K562 (cell line): Measurements from ENCODE around the gene GALM. TPM values are rescaled to one million over a fixed set of nuclear protein-coding genes. Genes with fewer than 3 reads are reported as not detected.

Source experiments
- CBX5 ChIP-seq: IDR thresholded peaks from 2 replicates; pipeline ENCODE4 v1.6.1; 2014; ENCODE audit warnings: low read depth, borderline replicate concordance
- CHD2 ChIP-seq: IDR thresholded peaks from 2 replicates; pipeline ENCODE4 v1.6.1; 2011; ENCODE audit warnings: low read depth, low read length
- ETV1 ChIP-seq: fragments of 450-650 bp; conservative IDR thresholded peaks from 2 replicates; pipeline ENCODE4 v1.6.1; 2016; ENCODE audit warnings: missing genetic modification characterization, control low read depth, low read depth, missing compliant biosample characterization
- FIP1L1 ChIP-seq: fragments of 200-400 bp; formaldehyde crosslinking; IDR thresholded peaks from 2 replicates; pipeline ENCODE4 v1.6.1; 2018; ENCODE audit warnings: mild to moderate bottlenecking, low read depth, low read length; ENCODE audit not compliant: poor library complexity, severe bottlenecking
- PHF21A ChIP-seq: fragments of 450-650 bp; IDR thresholded peaks from 2 replicates; pipeline ENCODE4 v1.6.1; 2017; ENCODE audit warnings: low read depth, borderline replicate concordance
- TEAD1 ChIP-seq, 2 experiments: fragments of 450-650 bp in 1 of 2; sonication (generic) in 1 of 2; formaldehyde crosslinking; IDR thresholded peaks; 2 replicates each; pipeline versions ENCODE4 v1.4.0 to v1.8.0; 2020 to 2022; ENCODE audit warnings: mild to moderate bottlenecking in 2 of 2, missing genetic modification reagents in 1 of 2
- ZBTB7A ChIP-seq: IDR thresholded peaks from 2 replicates; pipeline ENCODE4 v1.6.1; 2011; ENCODE audit warnings: low read depth, mild to moderate bottlenecking, low read length, moderate library complexity, borderline replicate concordance; ENCODE audit not compliant: control insufficient read depth
- ZC3H8 ChIP-seq: fragments of 450-650 bp; IDR thresholded peaks from 2 replicates; pipeline ENCODE4 v1.6.1; 2017
- polyA plus RNA-seq, 8 experiments: library from polyadenylated mRNA; depleted of rRNA in 4 of 8; stranded (reverse) in 5 of 8; unstranded in 3 of 8; fragments of >200 nt; fragmentation: Nextera tagmentation in 2 of 8; fragmentation: Illumina TruSeq in 1 of 8; extraction: Ambion mirVana in 2 of 8; extraction: Trizol in 1 of 8; gene quantifications; 2 replicates each; pipeline versions ENCODE4 v1.2.1 to v1.2.3, GENCODE V29; 2011 to 2014; ENCODE audit warnings: inconsistent platforms in 1 of 8, missing spikeins in 1 of 8
- total RNA-seq, 7 experiments: library from RNA; depleted of rRNA in 6 of 7; stranded (reverse); fragments of >200 nt in 6 of 7; fragmentation: Illumina TruSeq in 2 of 7; extraction: Trizol in 2 of 7; gene quantifications; 2 replicates each; pipeline versions ENCODE4 v1.2.1 to v1.2.3, GENCODE V29; 2011 to 2021; ENCODE audit warnings: low replicate concordance in 1 of 7
- TF ChIP-seq, protein P1 (sequence below): sonication (generic); formaldehyde crosslinking; IDR thresholded peaks from 2 replicates; pipeline ENCODE4 v1.8.0; 2023; ENCODE audit warnings: mild to moderate bottlenecking, missing genetic modification reagents
- TF ChIP-seq, protein P2 (sequence below): sonication (generic); formaldehyde crosslinking; IDR thresholded peaks from 2 replicates; pipeline ENCODE4 v1.8.0; 2022; ENCODE audit warnings: mild to moderate bottlenecking, missing genetic modification reagents
- TF ChIP-seq, protein P3 (sequence below): IDR thresholded peaks from 2 replicates; pipeline ENCODE4 v1.6.1; 2011; ENCODE audit not compliant: insufficient read length; ENCODE audit errors: extremely low read depth

GALM gene
- total and polyA plus RNA-seq, 9 of the 15 experiments (the other 6 are each of a cell fraction or from before 2014, with no cell fraction given): 22.1 to 51.7 (median 27.9) TPM

DNA sequence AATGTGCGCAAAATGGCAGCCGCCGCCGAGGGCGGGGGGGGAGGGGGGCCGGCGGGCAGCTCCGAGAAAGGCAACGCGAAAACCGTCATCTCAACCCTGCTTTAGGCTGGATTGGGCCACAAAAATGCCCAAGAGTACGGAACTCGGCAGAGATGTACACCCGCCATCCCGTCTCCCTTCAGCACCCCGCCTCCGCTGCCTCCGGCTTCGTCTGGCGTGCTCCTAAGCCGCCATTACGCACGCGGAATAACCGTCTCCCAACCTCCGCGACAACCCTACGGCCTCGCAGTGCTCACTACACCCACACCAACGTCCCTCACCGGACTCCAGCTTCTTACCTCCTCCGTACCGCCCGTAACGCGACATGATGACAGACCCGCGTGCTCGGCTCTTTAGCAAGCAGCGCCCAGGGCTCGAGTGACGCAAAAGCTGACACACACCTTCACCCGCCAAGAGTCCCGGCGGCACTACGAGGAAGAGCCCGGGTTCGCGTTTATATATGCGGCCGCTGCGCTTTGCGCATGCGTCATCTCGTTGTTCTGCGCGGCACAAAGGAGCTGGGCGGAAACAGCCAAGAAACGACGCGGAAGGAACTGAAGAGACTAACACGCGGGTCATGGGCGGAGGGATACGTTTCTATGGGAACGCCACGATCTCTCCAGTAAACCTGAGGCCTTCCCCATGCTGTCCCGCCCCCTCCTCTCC is 85.1 kb downstream of the GALM start, which contains the start of gene SRSF7 (continued):
- TF ChIP-seq, protein P1, sequence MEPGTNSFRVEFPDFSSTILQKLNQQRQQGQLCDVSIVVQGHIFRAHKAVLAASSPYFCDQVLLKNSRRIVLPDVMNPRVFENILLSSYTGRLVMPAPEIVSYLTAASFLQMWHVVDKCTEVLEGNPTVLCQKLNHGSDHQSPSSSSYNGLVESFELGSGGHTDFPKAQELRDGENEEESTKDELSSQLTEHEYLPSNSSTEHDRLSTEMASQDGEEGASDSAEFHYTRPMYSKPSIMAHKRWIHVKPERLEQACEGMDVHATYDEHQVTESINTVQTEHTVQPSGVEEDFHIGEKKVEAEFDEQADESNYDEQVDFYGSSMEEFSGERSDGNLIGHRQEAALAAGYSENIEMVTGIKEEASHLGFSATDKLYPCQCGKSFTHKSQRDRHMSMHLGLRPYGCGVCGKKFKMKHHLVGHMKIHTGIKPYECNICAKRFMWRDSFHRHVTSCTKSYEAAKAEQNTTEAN (CRISPR knock-in tag): peak; percentile 97
- TF ChIP-seq ZC3H8 (peak; percentile 94), CHD2 (peak; percentile 88), TEAD1 (CRISPR knock-in tag; IDR thresholded peaks at IDR 0.05) (peak in 1 of 2 experiments; percentile 91; a peak in 2 of 4 replicates), CBX5 (peak; percentile 10; the same call in 1 of the 2 replicates), FIP1L1 (peak; percentile 92), PHF21A (peak; percentile 74; the same call in 1 of the 2 replicates), ZBTB7A (peak; percentile 41; the same call in 1 of the 2 replicates), ETV1 (peak; percentile 89)
- TF ChIP-seq, protein P2, sequence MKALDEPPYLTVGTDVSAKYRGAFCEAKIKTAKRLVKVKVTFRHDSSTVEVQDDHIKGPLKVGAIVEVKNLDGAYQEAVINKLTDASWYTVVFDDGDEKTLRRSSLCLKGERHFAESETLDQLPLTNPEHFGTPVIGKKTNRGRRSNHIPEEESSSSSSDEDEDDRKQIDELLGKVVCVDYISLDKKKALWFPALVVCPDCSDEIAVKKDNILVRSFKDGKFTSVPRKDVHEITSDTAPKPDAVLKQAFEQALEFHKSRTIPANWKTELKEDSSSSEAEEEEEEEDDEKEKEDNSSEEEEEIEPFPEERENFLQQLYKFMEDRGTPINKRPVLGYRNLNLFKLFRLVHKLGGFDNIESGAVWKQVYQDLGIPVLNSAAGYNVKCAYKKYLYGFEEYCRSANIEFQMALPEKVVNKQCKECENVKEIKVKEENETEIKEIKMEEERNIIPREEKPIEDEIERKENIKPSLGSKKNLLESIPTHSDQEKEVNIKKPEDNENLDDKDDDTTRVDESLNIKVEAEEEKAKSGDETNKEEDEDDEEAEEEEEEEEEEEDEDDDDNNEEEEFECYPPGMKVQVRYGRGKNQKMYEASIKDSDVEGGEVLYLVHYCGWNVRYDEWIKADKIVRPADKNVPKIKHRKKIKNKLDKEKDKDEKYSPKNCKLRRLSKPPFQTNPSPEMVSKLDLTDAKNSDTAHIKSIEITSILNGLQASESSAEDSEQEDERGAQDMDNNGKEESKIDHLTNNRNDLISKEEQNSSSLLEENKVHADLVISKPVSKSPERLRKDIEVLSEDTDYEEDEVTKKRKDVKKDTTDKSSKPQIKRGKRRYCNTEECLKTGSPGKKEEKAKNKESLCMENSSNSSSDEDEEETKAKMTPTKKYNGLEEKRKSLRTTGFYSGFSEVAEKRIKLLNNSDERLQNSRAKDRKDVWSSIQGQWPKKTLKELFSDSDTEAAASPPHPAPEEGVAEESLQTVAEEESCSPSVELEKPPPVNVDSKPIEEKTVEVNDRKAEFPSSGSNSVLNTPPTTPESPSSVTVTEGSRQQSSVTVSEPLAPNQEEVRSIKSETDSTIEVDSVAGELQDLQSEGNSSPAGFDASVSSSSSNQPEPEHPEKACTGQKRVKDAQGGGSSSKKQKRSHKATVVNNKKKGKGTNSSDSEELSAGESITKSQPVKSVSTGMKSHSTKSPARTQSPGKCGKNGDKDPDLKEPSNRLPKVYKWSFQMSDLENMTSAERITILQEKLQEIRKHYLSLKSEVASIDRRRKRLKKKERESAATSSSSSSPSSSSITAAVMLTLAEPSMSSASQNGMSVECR: peak; percentile 98
- TF ChIP-seq, protein P3, sequence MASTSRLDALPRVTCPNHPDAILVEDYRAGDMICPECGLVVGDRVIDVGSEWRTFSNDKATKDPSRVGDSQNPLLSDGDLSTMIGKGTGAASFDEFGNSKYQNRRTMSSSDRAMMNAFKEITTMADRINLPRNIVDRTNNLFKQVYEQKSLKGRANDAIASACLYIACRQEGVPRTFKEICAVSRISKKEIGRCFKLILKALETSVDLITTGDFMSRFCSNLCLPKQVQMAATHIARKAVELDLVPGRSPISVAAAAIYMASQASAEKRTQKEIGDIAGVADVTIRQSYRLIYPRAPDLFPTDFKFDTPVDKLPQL: peak; percentile 92
